ENCODE results near the gene RUVBL1. TPM values are rescaled to one million over a fixed set of nuclear protein-coding genes. Genes with fewer than 3 reads are reported as not detected.

RUVBL1 gene
- total RNA-seq: 17.0 TPM
- long read RNA-seq, transcript RUVBL1-201 (11 exons, 1,761 nt): major isoform, 20 of 51 reads
- long read RNA-seq, partial matches to known transcripts: 0 of 51 reads
- long read RNA-seq, other reads (novel, unspliced or antisense): 31 of 51 reads

DNA sequence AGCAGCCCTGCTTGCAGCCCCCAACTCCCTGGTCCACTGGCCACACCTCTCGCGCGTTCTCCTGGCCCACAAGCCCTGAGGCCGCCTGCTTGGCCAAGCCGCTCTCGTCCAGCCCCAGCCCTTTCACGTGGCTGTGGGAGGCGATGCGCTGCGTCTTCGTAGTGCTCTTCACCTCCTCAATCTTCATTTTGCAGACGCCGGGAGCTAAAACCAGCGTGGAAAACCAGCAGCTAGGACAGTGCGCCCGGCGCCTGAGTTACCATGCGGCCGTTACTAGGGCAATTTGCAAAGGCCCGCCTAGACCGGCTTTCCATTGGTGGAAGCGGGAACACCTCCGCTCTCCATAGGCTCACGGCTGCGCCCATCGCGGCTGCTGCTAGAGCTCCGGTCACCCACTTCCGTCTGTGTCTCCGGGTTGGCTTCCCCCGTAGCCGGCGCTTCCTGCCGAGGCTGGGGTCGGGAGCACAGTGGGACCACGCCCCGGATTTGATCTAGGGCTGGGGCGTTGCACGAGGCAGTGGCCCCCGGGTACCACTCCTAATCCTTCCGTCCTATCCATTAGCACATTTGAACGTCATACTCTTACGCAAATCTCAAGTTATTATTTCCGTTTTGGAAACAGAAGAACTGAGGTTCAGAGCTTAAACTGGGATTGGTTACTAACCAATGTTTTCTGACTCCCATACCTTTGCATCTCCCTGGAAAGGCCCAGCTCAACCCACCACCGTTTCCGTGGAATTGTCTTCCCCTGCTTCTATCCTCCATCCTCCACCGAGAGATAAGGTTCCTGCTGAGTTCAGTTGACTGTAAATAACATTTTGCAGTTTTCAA is at the start of gene RUVBL1:
Gene RUVBL1, minus strand, starts transcription at position 275 of the 831 bp plus-strand sequence. Its CDS starts 88 bp downstream, at position 187.
- no peaks in the 10 kb centered on the region for H3K9me3 ChIP-seq
- intact Hi-C loops (cut with DNase I): no loop called here
- no peaks in the 10 kb centered on the region for H3K36me3 ChIP-seq
- H3K27ac ChIP-seq: peak within 1 kb of the TSS; percentile 85
- ATAC-seq (peak; percentile 100), DNase-seq (peak; percentile 99)
- TF ChIP-seq, protein P1, sequence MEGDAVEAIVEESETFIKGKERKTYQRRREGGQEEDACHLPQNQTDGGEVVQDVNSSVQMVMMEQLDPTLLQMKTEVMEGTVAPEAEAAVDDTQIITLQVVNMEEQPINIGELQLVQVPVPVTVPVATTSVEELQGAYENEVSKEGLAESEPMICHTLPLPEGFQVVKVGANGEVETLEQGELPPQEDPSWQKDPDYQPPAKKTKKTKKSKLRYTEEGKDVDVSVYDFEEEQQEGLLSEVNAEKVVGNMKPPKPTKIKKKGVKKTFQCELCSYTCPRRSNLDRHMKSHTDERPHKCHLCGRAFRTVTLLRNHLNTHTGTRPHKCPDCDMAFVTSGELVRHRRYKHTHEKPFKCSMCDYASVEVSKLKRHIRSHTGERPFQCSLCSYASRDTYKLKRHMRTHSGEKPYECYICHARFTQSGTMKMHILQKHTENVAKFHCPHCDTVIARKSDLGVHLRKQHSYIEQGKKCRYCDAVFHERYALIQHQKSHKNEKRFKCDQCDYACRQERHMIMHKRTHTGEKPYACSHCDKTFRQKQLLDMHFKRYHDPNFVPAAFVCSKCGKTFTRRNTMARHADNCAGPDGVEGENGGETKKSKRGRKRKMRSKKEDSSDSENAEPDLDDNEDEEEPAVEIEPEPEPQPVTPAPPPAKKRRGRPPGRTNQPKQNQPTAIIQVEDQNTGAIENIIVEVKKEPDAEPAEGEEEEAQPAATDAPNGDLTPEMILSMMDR (IDR thresholded peaks at IDR 0.05): no peak
- no peaks in the 10 kb centered on the region for H3K27me3 ChIP-seq
- H3K4me1 ChIP-seq: peaks cover 9% of the 10 kb centered on the region
- H3K4me3 ChIP-seq: peak within 1 kb of the TSS; percentile 95

DNA sequence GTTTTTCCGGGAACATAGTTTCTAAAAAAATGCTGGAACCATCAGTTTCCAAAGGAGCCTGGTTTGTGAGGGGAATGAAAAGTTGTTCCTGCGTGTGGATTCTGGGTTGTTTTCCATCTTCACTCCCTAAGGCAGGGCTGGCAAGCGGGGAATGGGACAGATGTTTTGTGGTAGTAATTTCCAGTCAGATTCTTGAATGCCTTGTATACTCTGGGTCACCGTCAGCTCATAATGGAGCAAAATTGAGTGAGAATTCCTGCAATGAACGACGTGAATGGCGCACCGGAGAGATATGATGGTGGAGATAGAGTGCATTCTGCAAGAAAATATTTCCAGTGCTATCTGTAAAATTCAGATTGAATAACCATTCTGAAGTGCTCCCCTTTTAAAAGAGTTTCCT is 49.6 kb upstream of the RUVBL1 start:
- Histone ChIP-seq H3K36me3 (no peaks in the 10 kb centered on the region), H3K9me3 (no peaks in the 10 kb centered on the region), H3K4me1 (peaks cover 20% of the 10 kb centered on the region), H3K27me3 (no peaks in the 10 kb centered on the region), H3K27ac (no peak overlapping the region), H3K4me3 (no peak overlapping the region)
- intact Hi-C loops (cut with DNase I): no loop called here
- TF ChIP-seq, protein P1 (IDR thresholded peaks at IDR 0.05): no peak
- ATAC-seq (no peak), DNase-seq (no peak)

DNA sequence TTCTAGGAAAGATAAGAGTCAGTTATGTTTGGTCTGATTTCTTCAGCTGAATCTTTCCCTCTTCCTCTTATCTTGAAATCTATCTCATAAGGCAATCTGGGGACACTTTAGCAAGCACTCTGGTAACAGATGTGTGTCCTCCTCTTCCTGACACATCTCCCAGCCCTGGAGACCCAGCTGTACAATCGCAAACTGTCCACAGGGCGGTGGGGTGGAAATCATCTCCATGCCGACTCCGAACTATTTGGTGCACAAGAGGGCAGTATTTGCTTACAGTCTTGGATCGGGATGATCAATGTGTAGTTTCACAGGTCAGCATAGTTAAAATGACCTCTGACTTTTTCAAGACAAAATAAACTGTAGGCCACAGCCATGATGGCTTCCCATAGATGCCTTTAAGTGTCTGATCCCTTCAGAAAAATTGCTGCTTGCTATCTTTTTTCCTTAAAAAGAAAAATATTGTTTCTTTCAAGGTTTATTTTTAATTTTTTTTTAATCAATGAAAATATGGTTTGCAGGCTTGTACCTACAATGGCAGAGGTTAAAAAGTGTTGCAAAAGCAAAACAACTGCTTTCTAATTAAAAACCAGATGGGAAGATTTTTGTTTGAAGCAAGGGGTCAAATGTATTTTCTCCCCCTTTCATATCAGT is 47.4 kb upstream of the RUVBL1 start:
- H3K9me3 ChIP-seq: no peaks in the 10 kb centered on the region
- H3K27me3 ChIP-seq: no peaks in the 10 kb centered on the region
- H3K4me3 ChIP-seq: no peak overlapping the region
- DNase-seq (no peak), ATAC-seq (peak; percentile 78)
- H3K36me3 ChIP-seq: no peaks in the 10 kb centered on the region
- H3K4me1 ChIP-seq: peaks cover 25% of the 10 kb centered on the region
- no peak overlapping the region for H3K27ac ChIP-seq
- TF ChIP-seq, protein P1 (IDR thresholded peaks at IDR 0.05): peak; percentile 66
- intact Hi-C loops (cut with DNase I): no loop called here

DNA sequence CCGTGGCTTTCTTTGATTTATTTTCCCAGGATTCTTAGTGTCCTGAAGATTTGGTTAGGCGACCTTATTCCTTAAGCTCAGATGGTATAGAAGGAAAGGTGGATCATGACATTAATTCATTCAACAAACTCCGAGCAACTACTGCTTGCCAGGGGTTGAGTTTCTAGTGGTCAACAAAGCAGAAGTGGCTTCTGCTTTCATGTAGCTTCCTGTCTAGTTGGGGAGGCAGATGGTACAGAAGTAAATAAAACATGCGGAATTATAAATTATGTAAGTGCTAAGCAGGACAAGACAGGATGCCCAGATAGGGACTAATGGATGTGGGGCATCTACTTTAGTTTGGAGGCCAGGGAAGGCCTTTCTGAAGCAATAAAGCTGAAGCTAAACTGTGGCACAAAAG is 45.2 kb upstream of the RUVBL1 start:
- H3K36me3 ChIP-seq: no peaks in the 10 kb centered on the region
- intact Hi-C loops (cut with DNase I): no loop called here
- TF ChIP-seq, protein P1 (IDR thresholded peaks at IDR 0.05): no peak

DNA sequence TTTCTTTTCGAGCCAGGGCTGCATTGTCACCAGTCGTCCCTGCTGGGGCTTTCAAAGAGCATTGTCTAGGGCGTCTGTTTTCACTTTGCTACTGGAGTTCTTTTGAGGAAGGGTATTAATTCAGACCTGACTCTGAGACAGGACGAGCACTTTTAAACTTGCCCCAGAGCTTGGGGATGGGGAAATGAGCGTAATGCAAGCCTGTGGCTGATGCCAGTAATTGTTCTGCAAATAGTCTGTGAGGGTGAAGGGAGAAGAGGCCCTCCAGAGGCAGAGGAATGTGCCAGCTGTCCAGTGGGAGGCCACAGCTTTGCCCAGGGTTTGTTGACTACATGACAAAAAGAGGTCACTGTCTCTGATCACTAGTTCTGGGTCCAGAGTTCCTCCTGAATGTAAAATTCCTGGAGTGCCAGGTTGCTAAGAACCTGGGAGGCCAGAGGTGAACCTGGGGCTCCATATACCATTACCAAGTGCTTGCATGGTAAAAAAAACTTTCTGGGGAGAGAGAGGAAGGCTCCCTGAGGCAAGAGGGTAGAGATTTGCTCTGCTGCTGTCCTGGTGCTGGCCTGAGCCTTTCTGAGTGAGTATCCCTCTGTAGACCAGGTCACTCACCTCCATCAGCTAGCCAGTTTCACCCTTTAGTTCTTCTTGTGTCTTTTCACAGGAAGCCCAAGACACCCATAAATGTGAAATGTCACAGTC is 44.5 kb upstream of the RUVBL1 start:
- Histone ChIP-seq H3K4me3 (no peak overlapping the region), H3K4me1 (peaks cover 7% of the 10 kb centered on the region), H3K27me3 (no peaks in the 10 kb centered on the region), H3K27ac (no peak overlapping the region), H3K36me3 (no peaks in the 10 kb centered on the region), H3K9me3 (no peaks in the 10 kb centered on the region)
- ATAC-seq (peak; percentile 27), DNase-seq (no peak)
- TF ChIP-seq, protein P1 (IDR thresholded peaks at IDR 0.05): no peak
- intact Hi-C loops (cut with DNase I): no loop called here

More for the DNA sequence above, 45.2 kb upstream of the RUVBL1 start:
- H3K4me1 ChIP-seq: peaks cover 8% of the 10 kb centered on the region
- H3K9me3 ChIP-seq: no peaks in the 10 kb centered on the region
- H3K4me3 ChIP-seq: no peak overlapping the region
- no peaks in the 10 kb centered on the region for H3K27me3 ChIP-seq
- DNase-seq: no peak
- ATAC-seq: no peak
- no peak overlapping the region for H3K27ac ChIP-seq

All from upper lobe of right lung (tissue), 1 donor.